IMR-90 (cell line): ENCODE data around the gene NME7. TPM values are rescaled to one million over a fixed set of nuclear protein-coding genes. Genes with fewer than 3 reads are reported as not detected.

Experiments
- ATAC-seq: fragments of 200-7000 bp; cut with Tn5 transposase; 2 replicates; pipeline ENCODE4 v1.9.1; 2020; ENCODE audit warnings: low read depth, mild to moderate bottlenecking, moderate library complexity
- BruUV-seq: library from RNA; stranded (reverse); fragments of 400-500 nt; replicated peaks from 2 replicates; lab custom pipeline; 2021; lab: Mats Ljungman, UMichigan
- CTCF ChIA-PET: fragments of 300-600 bp; formaldehyde crosslinking; extraction: SDS; loops from one replicate; lab custom pipeline; 2021; ENCODE audit warnings: antibody characterized with exemption; lab: Yijun Ruan, JAX
- POLR2A ChIA-PET: fragments of 300-600 bp; sonication (Branson Sonifier 250); formaldehyde crosslinking; loops from one replicate; lab custom pipeline; 2022; ENCODE audit warnings: antibody characterized with exemption; ENCODE audit not compliant: unreplicated experiment; lab: Charles Lee
- DNase-seq: peaks from one replicate; pipeline ENCODE4 v3.0.0; 2013
- H2AFZ ChIP-seq: replicated peaks from 2 replicates; pipeline ENCODE3; 2013; ENCODE audit warnings: low read length, mild to moderate bottlenecking; ENCODE audit not compliant: poor library complexity
- H2AK5ac ChIP-seq: 2 replicates; pipeline ENCODE4 v1.6.1; 2013; ENCODE audit warnings: low read depth, low read length, inconsistent platforms
- H2AK9ac ChIP-seq: replicated peaks from 2 replicates; pipeline ENCODE3; 2013; ENCODE audit warnings: mild to moderate bottlenecking, low read depth, low read length, moderate library complexity; ENCODE audit not compliant: poor library complexity
- H2BK120ac ChIP-seq: 2 replicates; pipeline ENCODE4 v1.6.1; 2013; ENCODE audit warnings: low read depth, low read length, inconsistent platforms
- H2BK15ac ChIP-seq: 3 replicates; pipeline ENCODE4 v1.6.1; 2013; ENCODE audit warnings: low read depth, low read length, inconsistent platforms
- H2BK20ac ChIP-seq: 2 replicates; pipeline ENCODE4 v1.6.1; 2013; ENCODE audit warnings: low read depth, mild to moderate bottlenecking, inconsistent platforms, low read length, moderate library complexity
- H2BK5ac ChIP-seq: 2 replicates; pipeline ENCODE4 v1.6.1; 2013; ENCODE audit warnings: mild to moderate bottlenecking, low read depth, low read length, inconsistent platforms; ENCODE audit not compliant: poor library complexity, severe bottlenecking
- H3K14ac ChIP-seq: replicated peaks from 2 replicates; pipeline ENCODE4 v1.6.1; 2013; ENCODE audit warnings: low read depth, low read length, inconsistent platforms
- H3K18ac ChIP-seq: 2 replicates; pipeline ENCODE4 v1.6.1; 2013; ENCODE audit warnings: low read depth, low read length, control low read depth
- H3K23ac ChIP-seq: 2 replicates; pipeline ENCODE4 v1.6.1; 2013; ENCODE audit warnings: low read depth, low read length, inconsistent platforms
- H3K27ac ChIP-seq: 2 replicates; pipeline ENCODE4 v1.5.1; 2013; ENCODE audit warnings: mild to moderate bottlenecking, control low read depth, low read length; ENCODE audit not compliant: insufficient read depth
- H3K27me3 ChIP-seq: 2 replicates; pipeline ENCODE4 v1.6.1; 2013; ENCODE audit warnings: low read length; ENCODE audit not compliant: control insufficient read depth, insufficient read depth
- H3K36me3 ChIP-seq: 2 replicates; pipeline ENCODE4 v1.6.1; 2013; ENCODE audit warnings: low read length, mixed read lengths; ENCODE audit not compliant: control insufficient read depth, insufficient read depth
- H3K4ac ChIP-seq: 2 replicates; pipeline ENCODE4 v1.6.1; 2013; ENCODE audit warnings: low read depth, low read length, inconsistent platforms
- H3K4me1 ChIP-seq: 2 replicates; pipeline ENCODE4 v1.6.1; 2013; ENCODE audit warnings: low read length, mixed read lengths; ENCODE audit not compliant: control insufficient read depth, insufficient read depth
- H3K4me2 ChIP-seq: 2 replicates; pipeline ENCODE4 v1.6.1; 2013; ENCODE audit warnings: low read depth, mild to moderate bottlenecking, control low read depth, low read length, moderate library complexity
- H3K4me3 ChIP-seq: 2 replicates; pipeline ENCODE4 v1.5.1; 2013; ENCODE audit warnings: low read depth, mild to moderate bottlenecking, control low read depth, low read length, moderate library complexity; ENCODE audit not compliant: insufficient read depth
- H3K56ac ChIP-seq: 2 replicates; pipeline ENCODE4 v1.6.1; 2013; ENCODE audit warnings: low read length, inconsistent platforms; ENCODE audit not compliant: insufficient read depth; ENCODE audit errors: extremely low read depth
- H3K79me1 ChIP-seq, 2 experiments: 2 replicates each; pipeline ENCODE4 v1.6.1; 2013; ENCODE audit warnings: low read length in 2 of 2, inconsistent platforms in 1 of 2, low read depth in 1 of 2
- H3K9ac ChIP-seq: 2 replicates; pipeline ENCODE4 v1.6.1; 2013; ENCODE audit warnings: low read depth, low read length, control low read depth
- H3K9me1 ChIP-seq: 2 replicates; pipeline ENCODE4 v1.6.1; 2013; ENCODE audit warnings: low read length, inconsistent platforms; ENCODE audit not compliant: insufficient read depth
- H3K9me3 ChIP-seq: 2 replicates; pipeline ENCODE4 v1.6.1; 2013; ENCODE audit warnings: low read length; ENCODE audit not compliant: control insufficient read depth, insufficient read depth
- H4K20me1 ChIP-seq: 2 replicates; pipeline ENCODE4 v1.6.1; 2013; ENCODE audit warnings: low read length, inconsistent platforms; ENCODE audit not compliant: insufficient read depth
- H4K5ac ChIP-seq: 2 replicates; pipeline ENCODE4 v1.6.1; 2013; ENCODE audit warnings: mild to moderate bottlenecking, low read depth, low read length, control low read depth
- H4K8ac ChIP-seq, 2 experiments: 2 replicates each; pipeline ENCODE4 v1.6.1; 2013; ENCODE audit warnings: low read depth in 2 of 2, low read length in 2 of 2, control low read depth in 1 of 2, inconsistent platforms in 1 of 2
- H4K91ac ChIP-seq: 2 replicates; pipeline ENCODE4 v1.6.1; 2013; ENCODE audit warnings: low read depth, low read length, inconsistent platforms; ENCODE audit not compliant: insufficient read depth
- BHLHE40 ChIP-seq: fragments of 150-350 bp; IDR thresholded peaks from 2 replicates; pipeline ENCODE4 v1.6.1; 2016; ENCODE audit warnings: mild to moderate bottlenecking, low read depth, low read length
- CEBPB ChIP-seq: IDR thresholded peaks from 2 replicates; pipeline ENCODE4 v1.6.1; 2012; ENCODE audit warnings: low read depth, low read length, improper control_type of control experiment
- FOS ChIP-seq: fragments of 150-350 bp; IDR thresholded peaks from 2 replicates; pipeline ENCODE4 v1.6.1; 2016; ENCODE audit warnings: low read depth, low read length
- MXI1 ChIP-seq: IDR thresholded peaks from 2 replicates; pipeline ENCODE4 v1.6.1; 2012; ENCODE audit warnings: low read depth, mild to moderate bottlenecking, low read length, moderate library complexity, borderline replicate concordance
- NFE2L2 ChIP-seq: fragments of 150-350 bp; IDR thresholded peaks from 2 replicates; pipeline ENCODE4 v1.6.1; 2016; ENCODE audit warnings: low read depth, mild to moderate bottlenecking, low read length
- RCOR1 ChIP-seq: IDR thresholded peaks from 2 replicates; pipeline ENCODE4 v1.6.1; 2012; ENCODE audit warnings: mild to moderate bottlenecking, low read length, improper control_type of control experiment; ENCODE audit not compliant: insufficient replicate concordance
- RFX5 ChIP-seq: IDR thresholded peaks from 2 replicates; pipeline ENCODE4 v1.8.0; 2012; ENCODE audit warnings: low read depth, mild to moderate bottlenecking, low read length, moderate library complexity
- SMC3 ChIP-seq: fragments of 150-350 bp; IDR thresholded peaks from 2 replicates; pipeline ENCODE4 v1.6.1; 2016; ENCODE audit warnings: low read depth, mild to moderate bottlenecking, antibody characterized with exemption, low read length, moderate library complexity
- WGBS, 2 experiments: methylation state at CpG; one replicate each; pipeline versions ENCODE4 v1.1.5 to v1.1.7; 2013; ENCODE audit warnings: missing lambda C conversion rate in 2 of 2; ENCODE audit not compliant: insufficient read length in 1 of 2; ENCODE audit errors: extremely low coverage in 2 of 2; 5-methylcytosine and 5-hydroxymethylcytosine counted together
- dilution Hi-C: fragments of 300-500 bp; cut with HindIII; formaldehyde crosslinking; loops from one replicate; pipeline ENCODE4 v1.14.3; 2018; ENCODE audit warnings: low sequenced_read_pairs; ENCODE audit not compliant: unreplicated experiment
- in situ Hi-C: fragments of 300-500 bp; cut with MboI; formaldehyde crosslinking; loops from 3 replicates; pipeline ENCODE4 v1.14.3; 2019; ENCODE audit warnings: low sequenced_read_pairs, inconsistent platforms, mixed read lengths
- intact Hi-C: fragments of 100-400 bp; cut with micrococcal nuclease; formaldehyde crosslinking; loops from 2 replicates; pipeline ENCODE4 v1.10.0; 2022
- polyA plus RNA-seq, 3 experiments: library from polyadenylated mRNA; depleted of rRNA; stranded (reverse); fragments of >200 nt; gene quantifications; 2 replicates each; pipeline ENCODE4 v1.2.3, GENCODE V29; 2012; ENCODE audit warnings: low replicate concordance in 1 of 3
- total RNA-seq: library from RNA; depleted of rRNA; stranded (reverse); fragments of >200 nt; gene quantifications from 2 replicates; pipeline ENCODE4 v1.2.3, GENCODE V29; 2012
- TF ChIP-seq, protein P1 (sequence below): conservative IDR thresholded peaks from 2 replicates; pipeline ENCODE4 v1.5.1; 2012; ENCODE audit warnings: mild to moderate bottlenecking, low read depth, low read length, improper control_type of control experiment
- TF ChIP-seq, protein P2 (sequence below): fragments of 150-350 bp; IDR thresholded peaks from 2 replicates; pipeline ENCODE4 v1.6.1; 2017; ENCODE audit warnings: mild to moderate bottlenecking, antibody characterized with exemption, low read length, low read depth

The NME7 gene
- total and polyA plus RNA-seq, 2 of the 4 experiments (the other 2 are of a cell fraction): 18.3 to 22.4 TPM

DNA sequence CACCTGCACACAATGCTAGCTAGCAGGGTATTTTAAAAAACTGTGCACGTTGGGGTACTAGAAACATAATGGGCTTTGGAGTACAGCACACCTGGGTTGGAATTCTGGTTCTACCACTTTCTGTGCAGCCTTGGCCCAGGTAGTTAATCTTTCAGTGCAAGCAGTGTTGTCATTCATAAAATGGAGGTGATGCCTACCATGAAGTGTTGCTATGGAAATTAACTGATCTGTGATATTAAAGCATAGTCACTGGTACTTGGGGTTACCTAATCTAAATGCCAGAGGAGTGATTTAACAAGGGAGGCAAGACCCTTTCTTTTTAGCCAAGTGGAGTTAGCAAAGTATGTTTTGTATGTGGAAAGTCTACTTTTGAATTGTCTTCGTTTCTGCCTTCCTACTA is 243.1 kb downstream of the NME7 start:
- peaks cover 5% of the 10 kb centered on the region for H3K4me1 ChIP-seq
- no peak overlapping the region for H3K56ac ChIP-seq
- no peaks in the 10 kb centered on the region for H3K27me3 ChIP-seq
- CTCF ChIA-PET: no interaction called here
- no peak overlapping the region for H3K27ac ChIP-seq
- no peak overlapping the region for H4K5ac ChIP-seq
- H4K8ac ChIP-seq: no peak overlapping the region
- H2AFZ ChIP-seq: no peak overlapping the region
- DNase-seq (no peak), ATAC-seq (no peak)
- H2BK20ac ChIP-seq: no peak overlapping the region
- no peaks in the 10 kb centered on the region for H4K20me1 ChIP-seq
- H3K4me3 ChIP-seq: no peak overlapping the region
- no peak overlapping the region for H2AK9ac ChIP-seq
- no peak overlapping the region for H3K18ac ChIP-seq
- H2AK5ac ChIP-seq: no peak overlapping the region
- no peak overlapping the region for H2BK15ac ChIP-seq
- in situ Hi-C loops: loop anchor here (25.0 kb wide), 2 partner anchors 987 to 1588 kb away; partner anchors contain the start of gene GPR161
- peaks cover 1% of the 10 kb centered on the region; the same call in 1 of the 2 replicates for H3K36me3 ChIP-seq
- TF ChIP-seq, protein P1, sequence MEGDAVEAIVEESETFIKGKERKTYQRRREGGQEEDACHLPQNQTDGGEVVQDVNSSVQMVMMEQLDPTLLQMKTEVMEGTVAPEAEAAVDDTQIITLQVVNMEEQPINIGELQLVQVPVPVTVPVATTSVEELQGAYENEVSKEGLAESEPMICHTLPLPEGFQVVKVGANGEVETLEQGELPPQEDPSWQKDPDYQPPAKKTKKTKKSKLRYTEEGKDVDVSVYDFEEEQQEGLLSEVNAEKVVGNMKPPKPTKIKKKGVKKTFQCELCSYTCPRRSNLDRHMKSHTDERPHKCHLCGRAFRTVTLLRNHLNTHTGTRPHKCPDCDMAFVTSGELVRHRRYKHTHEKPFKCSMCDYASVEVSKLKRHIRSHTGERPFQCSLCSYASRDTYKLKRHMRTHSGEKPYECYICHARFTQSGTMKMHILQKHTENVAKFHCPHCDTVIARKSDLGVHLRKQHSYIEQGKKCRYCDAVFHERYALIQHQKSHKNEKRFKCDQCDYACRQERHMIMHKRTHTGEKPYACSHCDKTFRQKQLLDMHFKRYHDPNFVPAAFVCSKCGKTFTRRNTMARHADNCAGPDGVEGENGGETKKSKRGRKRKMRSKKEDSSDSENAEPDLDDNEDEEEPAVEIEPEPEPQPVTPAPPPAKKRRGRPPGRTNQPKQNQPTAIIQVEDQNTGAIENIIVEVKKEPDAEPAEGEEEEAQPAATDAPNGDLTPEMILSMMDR: no peak
- TF ChIP-seq FOS (no peak), SMC3 (no peak), BHLHE40 (no peak), RFX5 (no peak), NFE2L2 (no peak), RCOR1 (no peak), MXI1 (no peak), CEBPB (no peak)
- TF ChIP-seq, protein P2, sequence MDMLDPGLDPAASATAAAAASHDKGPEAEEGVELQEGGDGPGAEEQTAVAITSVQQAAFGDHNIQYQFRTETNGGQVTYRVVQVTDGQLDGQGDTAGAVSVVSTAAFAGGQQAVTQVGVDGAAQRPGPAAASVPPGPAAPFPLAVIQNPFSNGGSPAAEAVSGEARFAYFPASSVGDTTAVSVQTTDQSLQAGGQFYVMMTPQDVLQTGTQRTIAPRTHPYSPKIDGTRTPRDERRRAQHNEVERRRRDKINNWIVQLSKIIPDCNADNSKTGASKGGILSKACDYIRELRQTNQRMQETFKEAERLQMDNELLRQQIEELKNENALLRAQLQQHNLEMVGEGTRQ: no peak
- H2BK5ac ChIP-seq: no peak overlapping the region
- intact Hi-C loops: no loop called here
- dilution Hi-C loops: no loop called here
- H4K91ac ChIP-seq: no peak overlapping the region
- H3K4ac ChIP-seq: no peak overlapping the region
- POLR2A ChIA-PET: no interaction called here
- no peak overlapping the region for H3K4me2 ChIP-seq
- H3K23ac ChIP-seq: no peak overlapping the region
- no peaks in the 10 kb centered on the region for H3K9me3 ChIP-seq
- no peak overlapping the region for H3K9ac ChIP-seq
- 100% methylated on average over 1 of the region's 2 CpGs; no CpG with 5 or more reads in 1 of the 2 experiments for WGBS, 2 experiments
- H3K9me1 ChIP-seq: peaks cover 14% of the 10 kb centered on the region
- H3K14ac ChIP-seq: no peak overlapping the region
- H3K79me1 ChIP-seq: peaks cover 10 to 37% of the 10 kb centered on the region in 2 experiments
- BruUV-seq: no TSS peak
- no peak overlapping the region for H2BK120ac ChIP-seq
